ENCODE results near the gene TNRC6B.

Gene TNRC6B

DNA sequence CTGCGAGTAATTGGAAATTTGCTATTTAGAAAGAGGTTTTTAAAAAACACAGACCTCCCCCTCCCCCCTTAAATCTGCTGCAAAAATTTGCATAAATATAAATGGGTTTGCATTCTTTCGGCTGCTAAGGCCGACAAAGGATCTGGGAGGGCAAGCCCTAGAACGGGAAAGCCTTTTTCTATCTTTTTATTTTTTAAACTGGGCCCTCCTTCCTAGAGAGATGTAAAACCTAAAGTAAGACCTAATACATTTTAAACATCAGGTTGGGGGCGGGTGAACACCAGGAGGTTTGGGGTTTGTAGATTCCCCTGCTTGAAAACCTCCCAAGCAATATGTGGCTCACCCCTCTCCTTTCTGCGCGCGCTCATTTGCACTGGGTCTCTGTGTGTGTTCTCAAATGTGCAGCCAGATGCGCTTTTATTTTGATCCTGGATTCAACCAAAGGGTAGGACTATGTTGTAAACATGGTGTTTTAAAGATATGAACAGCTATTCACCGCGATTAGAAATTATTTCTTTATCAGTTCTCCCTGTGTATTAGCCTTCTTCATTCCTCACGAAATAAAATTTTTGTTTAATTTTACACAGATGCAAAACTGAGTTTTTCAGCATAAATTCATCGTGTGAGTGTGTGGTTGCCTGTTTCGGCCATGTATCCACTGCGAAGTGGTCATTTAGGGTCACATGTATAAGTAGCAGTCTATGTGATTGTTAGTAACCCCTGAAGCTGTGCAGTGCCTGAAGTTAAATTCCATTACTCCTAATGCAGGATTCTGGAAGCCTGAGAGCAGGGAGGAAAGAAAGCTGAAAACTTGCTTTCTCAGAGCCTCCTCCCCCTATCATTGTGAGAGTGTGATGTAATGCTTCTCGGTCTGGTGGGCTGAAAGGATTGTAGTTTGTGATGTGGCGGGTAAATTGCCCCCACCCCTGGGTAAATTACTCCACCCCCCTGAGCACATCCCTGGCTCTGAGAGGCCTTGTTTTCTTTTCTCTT, 988 bp downstream of the TNRC6B start:
- H3K27ac ChIP-seq (replicated peaks): peak overlapping the region; percentile 88
- no peaks in the 10 kb centered on the region for H3K27me3 ChIP-seq (ENCODE audit: insufficient read depth, poor library complexity, severe bottlenecking)
- DNase-seq (ENCODE audit: low read depth in 1 of 2, low spot score in 1 of 2): peak in 1 of 2 experiments; percentile 59
- no peak for TF ChIP-seq GABPA (IDR thresholded peaks at IDR 0.05; ENCODE audit: low read depth)
- TF ChIP-seq CTCF (IDR thresholded peaks at IDR 0.05; ENCODE audit: insufficient read depth, low read length): no peak
- no peak for TF ChIP-seq SPI1 (IDR thresholded peaks at IDR 0.05; ENCODE audit: borderline replicate concordance, low read depth)
- TF ChIP-seq POLR2AphosphoS5 (IDR thresholded peaks at IDR 0.05; ENCODE audit: low read depth): no peak
- TF ChIP-seq, protein P1, sequence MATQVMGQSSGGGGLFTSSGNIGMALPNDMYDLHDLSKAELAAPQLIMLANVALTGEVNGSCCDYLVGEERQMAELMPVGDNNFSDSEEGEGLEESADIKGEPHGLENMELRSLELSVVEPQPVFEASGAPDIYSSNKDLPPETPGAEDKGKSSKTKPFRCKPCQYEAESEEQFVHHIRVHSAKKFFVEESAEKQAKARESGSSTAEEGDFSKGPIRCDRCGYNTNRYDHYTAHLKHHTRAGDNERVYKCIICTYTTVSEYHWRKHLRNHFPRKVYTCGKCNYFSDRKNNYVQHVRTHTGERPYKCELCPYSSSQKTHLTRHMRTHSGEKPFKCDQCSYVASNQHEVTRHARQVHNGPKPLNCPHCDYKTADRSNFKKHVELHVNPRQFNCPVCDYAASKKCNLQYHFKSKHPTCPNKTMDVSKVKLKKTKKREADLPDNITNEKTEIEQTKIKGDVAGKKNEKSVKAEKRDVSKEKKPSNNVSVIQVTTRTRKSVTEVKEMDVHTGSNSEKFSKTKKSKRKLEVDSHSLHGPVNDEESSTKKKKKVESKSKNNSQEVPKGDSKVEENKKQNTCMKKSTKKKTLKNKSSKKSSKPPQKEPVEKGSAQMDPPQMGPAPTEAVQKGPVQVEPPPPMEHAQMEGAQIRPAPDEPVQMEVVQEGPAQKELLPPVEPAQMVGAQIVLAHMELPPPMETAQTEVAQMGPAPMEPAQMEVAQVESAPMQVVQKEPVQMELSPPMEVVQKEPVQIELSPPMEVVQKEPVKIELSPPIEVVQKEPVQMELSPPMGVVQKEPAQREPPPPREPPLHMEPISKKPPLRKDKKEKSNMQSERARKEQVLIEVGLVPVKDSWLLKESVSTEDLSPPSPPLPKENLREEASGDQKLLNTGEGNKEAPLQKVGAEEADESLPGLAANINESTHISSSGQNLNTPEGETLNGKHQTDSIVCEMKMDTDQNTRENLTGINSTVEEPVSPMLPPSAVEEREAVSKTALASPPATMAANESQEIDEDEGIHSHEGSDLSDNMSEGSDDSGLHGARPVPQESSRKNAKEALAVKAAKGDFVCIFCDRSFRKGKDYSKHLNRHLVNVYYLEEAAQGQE (IDR thresholded peaks at IDR 0.05; ENCODE audit: insufficient replicate concordance, low read depth): no peak
- H3K4me3 ChIP-seq (replicated peaks; ENCODE audit: insufficient read depth, low read length): peak overlapping the region; percentile 46

- no peak for DNase-seq (ENCODE audit: low read depth in 1 of 2, low spot score in 1 of 2)
- TF ChIP-seq POLR2AphosphoS5 (IDR thresholded peaks at IDR 0.05; ENCODE audit: low read depth): no peak
- TF ChIP-seq, protein P1 (IDR thresholded peaks at IDR 0.05; ENCODE audit: insufficient replicate concordance, low read depth): no peak
- TF ChIP-seq SPI1 (IDR thresholded peaks at IDR 0.05; ENCODE audit: borderline replicate concordance, low read depth): no peak
- no peak for TF ChIP-seq CTCF (IDR thresholded peaks at IDR 0.05; ENCODE audit: insufficient read depth, low read length)
- TF ChIP-seq GABPA (IDR thresholded peaks at IDR 0.05; ENCODE audit: low read depth): no peak
- H3K4me3 ChIP-seq (replicated peaks; ENCODE audit: insufficient read depth, low read length): peak overlapping the region; percentile 46
- no peaks in the 10 kb centered on the region for H3K27me3 ChIP-seq (ENCODE audit: insufficient read depth, poor library complexity, severe bottlenecking)
- no peak overlapping the region; the same call in 1 of the 2 replicates for H3K27ac ChIP-seq (replicated peaks)
Observed at GRCh38 chr22:40179526-40179925, 1.8 kb downstream of the TNRC6B start.

GRCh38 chr22:40180403-40180802, 2.7 kb downstream of the TNRC6B start:
- Histone ChIP-seq H3K27me3 (ENCODE audit: insufficient read depth, poor library complexity, severe bottlenecking) (no peaks in the 10 kb centered on the region), H3K4me3 (replicated peaks; ENCODE audit: insufficient read depth, low read length) (no peak overlapping the region), H3K27ac (replicated peaks) (no peak overlapping the region)
- TF ChIP-seq SPI1 (IDR thresholded peaks at IDR 0.05; ENCODE audit: borderline replicate concordance, low read depth) (no peak), CTCF (IDR thresholded peaks at IDR 0.05; ENCODE audit: insufficient read depth, low read length) (no peak), POLR2AphosphoS5 (IDR thresholded peaks at IDR 0.05; ENCODE audit: low read depth) (no peak), GABPA (IDR thresholded peaks at IDR 0.05; ENCODE audit: low read depth) (no peak)
- TF ChIP-seq, protein P1 (IDR thresholded peaks at IDR 0.05; ENCODE audit: insufficient replicate concordance, low read depth): no peak
- no peak for DNase-seq (ENCODE audit: low read depth in 1 of 2, low spot score in 1 of 2)

Data from HL-60 (cell line).